HCT116 (cell line): ENCODE results near the gene VRK3. TPM values are rescaled to one million over a fixed set of nuclear protein-coding genes. Genes with fewer than 3 reads are reported as not detected.

Source experiments
- ATAC-seq: fragments of 200-7000 bp; cut with Tn5 transposase; 2 replicates; pipeline ENCODE4 v1.9.1; 2020; ENCODE audit warnings: mild to moderate bottlenecking, moderate library complexity
- BruUV-seq: library from RNA; stranded (reverse); fragments of 400-500 nt; replicated peaks from 2 replicates; lab custom pipeline; 2021; lab: Mats Ljungman, UMichigan
- CTCF ChIA-PET: fragments of 300-600 bp; sonication (Branson Sonifier 250); formaldehyde crosslinking; loops from one replicate; lab custom pipeline; 2021; ENCODE audit warnings: antibody characterized with exemption; lab: Charles Lee
- POLR2A ChIA-PET: fragments of 300-600, 350-600 bp; sonication (Branson Sonifier 250); formaldehyde crosslinking; loops from one replicate; lab custom pipeline; 2021; ENCODE audit warnings: antibody characterized with exemption; lab: Charles Lee
- RAD21 ChIA-PET, 2 experiments: fragments of 300-600 bp; sonication (Branson Sonifier 250); formaldehyde crosslinking; loops; one replicate each; lab custom pipeline; 2023; ENCODE audit warnings: low total read pairs in 2 of 2; ENCODE audit not compliant: uncharacterized antibody in 2 of 2, unreplicated experiment in 2 of 2, low non-redundant PET in 1 of 2; lab: Charles Lee
- DNase-seq: peaks from one replicate; pipeline ENCODE4 v3.0.0-alpha.2; 2010; ENCODE audit warnings: low read depth, low spot score
- H2AFZ ChIP-seq: fragments of 200-600 bp; shearing (Covaris generic), sonication (generic); 2 replicates; pipeline ENCODE4 v1.6.1; 2017; ENCODE audit warnings: low read depth, mixed run types, mixed read lengths, antibody characterized with exemption, low read length; ENCODE audit not compliant: poor library complexity, severe bottlenecking
- H3K27ac ChIP-seq: 2 replicates; pipeline ENCODE4 v1.5.1; 2012; ENCODE audit warnings: low read depth, low read length
- H3K27me3 ChIP-seq: fragments of 200-600 bp; sonication (generic); 2 replicates; pipeline ENCODE4 v1.6.1; 2016; ENCODE audit warnings: mixed run types, low read length, mixed read lengths; ENCODE audit not compliant: insufficient read depth
- H3K36me3 ChIP-seq, 2 experiments: fragments of 200-500 bp in 1 of 2; fragments of 200-600 bp in 1 of 2; sonication (Bioruptor generic) in 1 of 2; sonication (generic) in 1 of 2; 2 replicates each; pipeline versions ENCODE4 v1.5.1 to v1.6.1; 2014 to 2016; ENCODE audit warnings: low read length in 2 of 2, inconsistent platforms in 1 of 2, mixed read lengths in 1 of 2, mixed run types in 1 of 2; ENCODE audit not compliant: insufficient read depth in 2 of 2, control insufficient read depth in 1 of 2
- H3K4me1 ChIP-seq, 2 experiments: fragments of 200-600 bp in 1 of 2; sonication (generic) in 1 of 2; 2 replicates each; pipeline versions ENCODE4 v1.5.1 to v1.6.1; 2012 to 2017; ENCODE audit warnings: low read length in 2 of 2, inconsistent platforms in 1 of 2, mild to moderate bottlenecking in 1 of 2, mixed read lengths in 1 of 2, mixed run types in 1 of 2, moderate library complexity in 1 of 2; ENCODE audit not compliant: insufficient read depth in 2 of 2, control insufficient read depth in 1 of 2
- H3K4me2 ChIP-seq: fragments of 200-600 bp; sonication (generic); 2 replicates; pipeline ENCODE4 v1.6.1; 2017; ENCODE audit warnings: mixed run types, low read length, mixed read lengths
- H3K4me3 ChIP-seq, 2 experiments: fragments of 200-600 bp in 1 of 2; sonication (generic) in 1 of 2; replicated peaks in 1 of 2; 2 replicates each; pipeline ENCODE4 v1.5.1; 2011 to 2016; ENCODE audit warnings: low read length in 2 of 2, control low read depth in 1 of 2, low read depth in 1 of 2, mild to moderate bottlenecking in 1 of 2, mixed read lengths in 1 of 2, mixed run types in 1 of 2
- H3K79me2 ChIP-seq: fragments of 200-600 bp; sonication (generic); 2 replicates; pipeline ENCODE4 v1.6.1; 2017; ENCODE audit warnings: mild to moderate bottlenecking, mixed run types, low read length, moderate library complexity, mixed read lengths; ENCODE audit not compliant: insufficient read depth
- H3K9ac ChIP-seq: fragments of 200-600 bp; sonication (generic); 2 replicates; pipeline ENCODE4 v1.6.1; 2016; ENCODE audit warnings: low read length, mixed read lengths
- H3K9me2 ChIP-seq: fragments of 200-600 bp; sonication (generic), shearing (Covaris generic); 2 replicates; pipeline ENCODE4 v1.6.1; 2017; ENCODE audit warnings: mixed run types, mild to moderate bottlenecking, moderate library complexity; ENCODE audit not compliant: insufficient read depth
- H3K9me3 ChIP-seq, 2 experiments: fragments of 200-500 bp in 1 of 2; fragments of 200-600 bp in 1 of 2; sonication (Bioruptor generic) in 1 of 2; sonication (generic) in 1 of 2; 2 replicates each; pipeline ENCODE4 v1.6.1; 2014 to 2017; ENCODE audit warnings: low read length in 2 of 2, mixed read lengths in 2 of 2, inconsistent platforms in 1 of 2, low read depth in 1 of 2, mild to moderate bottlenecking in 1 of 2, mixed run types in 1 of 2, moderate library complexity in 1 of 2; ENCODE audit not compliant: control insufficient read depth in 1 of 2, insufficient read depth in 1 of 2
- H4K20me1 ChIP-seq: fragments of 200-600 bp; sonication (generic), shearing (Covaris generic); 2 replicates; pipeline ENCODE4 v1.6.1; 2017; ENCODE audit warnings: mixed run types, mild to moderate bottlenecking, moderate library complexity; ENCODE audit not compliant: insufficient read depth
- ATF3 ChIP-seq: IDR thresholded peaks from 2 replicates; pipeline ENCODE4 v1.6.1; 2012
- CBX3 ChIP-seq: IDR thresholded peaks from 2 replicates; pipeline ENCODE4 v1.6.1; 2012; ENCODE audit warnings: low read depth
- CEBPB ChIP-seq: IDR thresholded peaks from 2 replicates; pipeline ENCODE4 v1.6.1; 2012; ENCODE audit warnings: low read depth
- CTCF ChIP-seq, 3 experiments: fragments of 200-600 bp in 1 of 3; sonication (generic) in 1 of 3; IDR thresholded peaks in 2 of 3; conservative IDR thresholded peaks in 1 of 3; 2 replicates each; pipeline ENCODE4 v1.5.1; 2012 to 2017; ENCODE audit warnings: low read depth in 2 of 3, low read length in 2 of 3, antibody characterized with exemption in 1 of 3, borderline replicate concordance in 1 of 3, control low read depth in 1 of 3, mild to moderate bottlenecking in 1 of 3, mixed read lengths in 1 of 3, mixed run types in 1 of 3, moderate library complexity in 1 of 3; ENCODE audit not compliant: insufficient read depth in 1 of 3
- ELF1 ChIP-seq: IDR thresholded peaks from 2 replicates; pipeline ENCODE4 v1.6.1; 2012; ENCODE audit warnings: low read depth, borderline replicate concordance
- EZH2 ChIP-seq: fragments of 200-600 bp; sonication (generic); IDR thresholded peaks from 2 replicates; pipeline ENCODE4 v1.6.1; 2017; ENCODE audit warnings: antibody characterized with exemption, mixed run types
- EZH2phosphoT487 ChIP-seq: fragments of 200-600 bp; IDR thresholded peaks from 2 replicates; pipeline ENCODE4 v1.6.1; 2018; ENCODE audit warnings: antibody characterized with exemption, borderline replicate concordance
- FOSL1 ChIP-seq: IDR thresholded peaks from 2 replicates; pipeline ENCODE4 v1.6.1; 2012; ENCODE audit warnings: low read depth
- JUND ChIP-seq: IDR thresholded peaks from 2 replicates; pipeline ENCODE4 v1.6.1; 2012
- POLR2A ChIP-seq: IDR thresholded peaks from 2 replicates; pipeline ENCODE4 v1.7.0; 2011; ENCODE audit warnings: borderline replicate concordance; ENCODE audit not compliant: insufficient read depth, insufficient read length; ENCODE audit errors: extremely low read depth
- POLR2AphosphoS5 ChIP-seq: IDR thresholded peaks from 2 replicates; pipeline ENCODE4 v1.6.1; 2011; ENCODE audit warnings: mild to moderate bottlenecking, low read depth, low read length, moderate library complexity
- RAD21 ChIP-seq: IDR thresholded peaks from 2 replicates; pipeline ENCODE4 v1.6.1; 2012; ENCODE audit warnings: low read depth, mild to moderate bottlenecking
- REST ChIP-seq: IDR thresholded peaks from 2 replicates; pipeline ENCODE4 v1.6.1; 2012; ENCODE audit warnings: low read depth
- SP1 ChIP-seq: IDR thresholded peaks from 2 replicates; pipeline ENCODE4 v1.6.1; 2012; ENCODE audit warnings: low read depth
- SRF ChIP-seq: IDR thresholded peaks from 2 replicates; pipeline ENCODE4 v1.6.1; 2012; ENCODE audit warnings: low read depth
- TCF7L2 ChIP-seq: IDR thresholded peaks from 2 replicates; pipeline ENCODE4 v1.7.0; 2011; ENCODE audit warnings: borderline replicate concordance, inconsistent platforms; ENCODE audit not compliant: insufficient read depth, insufficient read length; ENCODE audit errors: extremely low read depth
- YY1 ChIP-seq: IDR thresholded peaks from 2 replicates; pipeline ENCODE4 v1.6.1; 2011; ENCODE audit warnings: low read length, low read depth, moderate library complexity, mild to moderate bottlenecking; ENCODE audit not compliant: insufficient replicate concordance; ENCODE audit errors: extremely low read depth
- ZBTB33 ChIP-seq: IDR thresholded peaks from 2 replicates; pipeline ENCODE4 v1.6.1; 2011; ENCODE audit warnings: mild to moderate bottlenecking, low read length, moderate library complexity; ENCODE audit not compliant: insufficient replicate concordance; ENCODE audit errors: extremely low read depth
- ZFX ChIP-seq: fragments of 450-650 bp; IDR thresholded peaks from 2 replicates; pipeline ENCODE4 v1.6.1; 2017
- intact Hi-C: fragments of 100-400 bp; cut with micrococcal nuclease; formaldehyde crosslinking; loops from 2 replicates; pipeline ENCODE4 v1.10.0; 2022
- total RNA-seq: library from RNA; stranded (reverse); gene quantifications from one replicate; pipeline ENCODE4 v1.2.1, GENCODE V29; 2021; ENCODE audit not compliant: unreplicated experiment
- TF ChIP-seq, protein P1 (sequence below): IDR thresholded peaks from 2 replicates; pipeline ENCODE4 v1.6.1; 2012

Gene VRK3
- total RNA-seq, 1 experiment from 2014 or later, result 44.0 TPM

DNA sequence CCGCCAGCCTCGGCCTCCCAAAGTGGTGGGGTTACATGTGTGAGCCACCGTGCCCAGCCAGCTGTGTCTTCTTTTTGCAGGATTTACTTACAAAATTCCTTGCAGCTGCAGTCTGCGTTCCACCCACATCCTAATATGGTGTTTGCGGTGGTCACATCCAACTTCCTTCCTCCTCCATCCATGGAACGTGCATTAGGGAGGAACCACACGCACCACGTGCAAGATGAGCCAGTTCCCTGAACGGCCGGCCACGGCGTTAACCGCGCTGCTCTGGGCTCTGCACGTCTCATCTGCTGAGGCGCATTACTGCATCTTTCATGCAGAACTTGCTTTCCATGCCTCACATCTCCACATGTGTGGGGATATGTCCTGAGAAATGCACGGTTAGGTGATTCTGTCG, 51.2 kb downstream of the VRK3 start:
- ChIA-PET CTCF (no interaction called here), RAD21 (no interaction called here), POLR2A (no interaction called here)
- H3K36me3 ChIP-seq, result no peaks in the 10 kb centered on the region
- DNase-seq, result no peak
- intact Hi-C loops, result no loop called here
- H2AFZ ChIP-seq, result no peak overlapping the region
- H3K79me2 ChIP-seq, result no peaks in the 10 kb centered on the region
- no peaks in the 10 kb centered on the region for H3K27me3 ChIP-seq
- H3K4me3 ChIP-seq, result no peak overlapping the region
- TF ChIP-seq REST, result no peak
- TF ChIP-seq CTCF (IDR thresholded peaks at IDR 0.05 in 2 of 3, conservative IDR thresholded peaks at IDR 0.05 in 1 of 3; ENCODE audit: borderline replicate concordance in 1 of 3, insufficient read depth in 1 of 3, low read depth in 2 of 3, low read length in 2 of 3), result no peak
- TF ChIP-seq, protein P1, sequence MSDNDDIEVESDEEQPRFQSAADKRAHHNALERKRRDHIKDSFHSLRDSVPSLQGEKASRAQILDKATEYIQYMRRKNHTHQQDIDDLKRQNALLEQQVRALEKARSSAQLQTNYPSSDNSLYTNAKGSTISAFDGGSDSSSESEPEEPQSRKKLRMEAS, result no peak
- TF ChIP-seq SRF, result no peak
- TF ChIP-seq EZH2, result no peak
- TF ChIP-seq FOSL1, result no peak
- no peak for TF ChIP-seq ELF1
- no peak for TF ChIP-seq EZH2phosphoT487
- no peak for TF ChIP-seq CEBPB
- TF ChIP-seq ZFX, result no peak
- TF ChIP-seq SP1, result no peak
- no peak for TF ChIP-seq POLR2AphosphoS5
- no peak for TF ChIP-seq TCF7L2
- no peak for TF ChIP-seq ZBTB33
- TF ChIP-seq CBX3, result no peak
- TF ChIP-seq POLR2A, result no peak
- no peak for TF ChIP-seq YY1
- no peak for TF ChIP-seq JUND
- TF ChIP-seq ATF3, result no peak
- no peak for TF ChIP-seq RAD21
- H3K27ac ChIP-seq, result no peak overlapping the region
- no peaks in the 10 kb centered on the region for H3K9me2 ChIP-seq
- no TSS peak for BruUV-seq
- H3K9ac ChIP-seq, result no peak overlapping the region
- no peak for ATAC-seq
- H3K9me3 ChIP-seq, result no peaks in the 10 kb centered on the region
- no peaks in the 10 kb centered on the region for H4K20me1 ChIP-seq
- H3K4me2 ChIP-seq, result no peak overlapping the region
- no peaks in the 10 kb centered on the region for H3K4me1 ChIP-seq
